SK-N-DZ (cell line): ENCODE data around the gene INPP5E.

ENCODE experiments used
- DNase-seq: peaks from one replicate; pipeline ENCODE4 v3.0.0-alpha.2; 2015; ENCODE audit warnings: low spot score

INPP5E gene

GRCh38 chr9:136473354-136473721 is 33.7 kb upstream of the INPP5E start:
- DNase-seq, result no peak

GRCh38 chr9:136472640-136473353 is 33.2 kb upstream of the INPP5E start:
- no peak for DNase-seq

- no peak for DNase-seq
These were observed 32.3 kb upstream of the INPP5E start for GRCh38 chr9:136471802-136472487.

- no peak for DNase-seq
These were observed 31.3 kb upstream of the INPP5E start for GRCh38 chr9:136470792-136471469.

GRCh38 chr9:136470356-136470755 is 30.7 kb upstream of the INPP5E start:
- DNase-seq, result no peak

- no peak for DNase-seq
These were observed 28.1 kb upstream of the INPP5E start for GRCh38 chr9:136467766-136468165.

GRCh38 chr9:136466155-136466541 is 26.5 kb upstream of the INPP5E start:
- DNase-seq, result no peak

GRCh38 chr9:136465500-136466154 is 26.0 kb upstream of the INPP5E start:
- DNase-seq, result no peak

GRCh38 chr9:136464241-136464640 is 24.6 kb upstream of the INPP5E start:
- DNase-seq, result no peak

- DNase-seq, result no peak
These were observed 23.9 kb upstream of the INPP5E start for GRCh38 chr9:136463578-136463977.

GRCh38 chr9:136462664-136463063 is 23.0 kb upstream of the INPP5E start:
- DNase-seq, result no peak

- DNase-seq, result no peak
These were observed 21.2 kb upstream of the INPP5E start for GRCh38 chr9:136460772-136461325.

- no peak for DNase-seq
These were observed 19.8 kb upstream of the INPP5E start for GRCh38 chr9:136459425-136459824.

- DNase-seq, result no peak
These were observed 17.7 kb upstream of the INPP5E start for GRCh38 chr9:136457326-136457725.

- no peak for DNase-seq
These were observed 16.6 kb upstream of the INPP5E start for GRCh38 chr9:136456258-136456657.

GRCh38 chr9:136455043-136456002 is 15.7 kb upstream of the INPP5E start:
- no peak for DNase-seq

GRCh38 chr9:136454026-136454796 is 14.6 kb upstream of the INPP5E start:
- DNase-seq, result no peak

- DNase-seq, result no peak
These were observed 13.7 kb upstream of the INPP5E start for GRCh38 chr9:136453326-136453725.

- peak; percentile 64 for DNase-seq
These were observed 11.7 kb upstream of the INPP5E start for GRCh38 chr9:136451221-136451877.
